Inflammatory macrophage (primary cell): ENCODE measurements around the gene C1orf105.
"Not testable (repeated sequence)": the region's sequence is repeated elsewhere in the genome, so short reads cannot be mapped to it uniquely, and the experiment has no call there.

Experiments
- DNase-seq, 2 donors: peaks; one replicate each; pipeline ENCODE4 v3.0.0-alpha.2; 2020 to 2022

C1orf105 gene

GRCh38 chr1:172429331-172430127 is 9.0 kb downstream of the C1orf105 start:
- peak; percentile 63 to 67 for DNase-seq

DNA sequence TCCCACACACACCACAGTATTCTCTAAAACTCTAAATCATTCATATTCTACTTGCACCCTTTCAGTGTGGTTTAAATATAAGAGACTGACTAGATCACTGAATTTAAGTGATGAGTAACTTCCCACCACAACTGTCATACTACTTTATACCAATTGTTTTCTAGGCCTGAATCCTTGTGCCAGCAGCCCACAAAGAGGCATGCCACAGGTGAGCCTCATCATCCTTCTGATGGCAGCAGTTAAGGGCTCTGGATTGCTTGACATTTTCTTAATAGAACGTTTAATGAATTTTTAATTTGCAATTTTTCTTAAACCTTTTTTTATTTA is 9.6 kb downstream of the C1orf105 start:
- DNase-seq: no peak

DNA sequence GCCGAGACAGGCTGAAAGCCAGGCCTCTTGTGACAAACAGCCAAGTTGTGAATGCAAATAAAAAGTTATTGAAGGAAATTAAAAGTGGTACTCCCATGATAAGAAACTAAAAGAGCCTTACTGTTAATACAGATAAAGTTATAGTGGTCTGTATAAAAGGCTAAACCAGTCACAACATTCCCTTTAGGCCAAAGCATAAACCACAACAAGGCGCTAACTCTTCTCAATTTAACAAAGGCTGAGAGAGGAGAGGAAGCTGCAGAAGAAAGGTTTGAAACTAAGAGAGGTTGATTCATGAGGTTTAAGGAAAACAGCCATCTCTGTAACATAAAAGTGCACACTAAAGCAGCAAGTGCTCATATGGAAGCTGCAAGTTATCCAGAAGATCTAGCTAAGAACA is 10.7 kb downstream of the C1orf105 start:
- no peak for DNase-seq

DNA sequence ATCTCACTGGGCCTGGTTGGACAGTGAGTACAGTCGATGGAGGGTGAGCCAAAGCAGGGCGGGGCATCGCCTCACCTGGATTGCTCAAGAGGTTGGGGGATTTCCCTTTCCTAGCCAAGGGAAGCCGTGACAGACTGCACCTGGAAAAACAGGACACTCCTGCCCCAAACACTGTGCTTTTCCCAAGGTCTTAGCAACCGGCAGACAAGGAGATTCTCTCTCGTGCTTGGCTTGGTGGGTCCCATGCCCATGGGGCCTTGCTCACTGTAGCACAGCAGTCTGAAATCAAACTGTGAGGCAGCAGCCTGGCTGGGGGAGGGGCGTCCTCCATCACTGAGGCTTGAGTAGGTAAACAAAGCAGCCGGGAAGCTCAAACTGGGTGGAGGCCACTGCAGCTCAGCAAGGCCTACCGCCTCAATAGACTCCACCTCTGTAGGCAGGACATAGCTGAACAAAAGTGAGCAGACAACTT is 11.3 kb downstream of the C1orf105 start:
- DNase-seq: no peak

DNA sequence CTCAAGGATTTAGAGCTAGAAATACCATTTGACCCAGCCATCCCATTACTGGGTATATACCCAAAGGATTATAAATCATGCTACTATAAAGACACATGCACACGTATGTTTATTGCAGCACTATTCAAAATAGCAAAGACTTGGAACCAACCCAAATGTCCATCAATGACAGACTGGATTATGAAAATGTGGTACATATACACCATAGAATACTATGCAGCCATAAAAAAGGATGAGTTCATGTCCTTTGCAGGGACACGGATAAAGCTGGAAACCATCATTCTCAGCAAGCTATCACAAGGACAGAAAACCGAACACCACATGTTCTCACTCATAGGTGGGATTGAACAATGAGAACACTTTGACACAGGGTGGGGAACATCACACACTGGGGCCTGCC is 16.7 kb downstream of the C1orf105 start:
- not testable (repeated sequence) for DNase-seq

GRCh38 chr1:172442404-172442803 is 21.9 kb downstream of the C1orf105 start:
- DNase-seq: no peak

GRCh38 chr1:172442843-172443565 is 22.5 kb downstream of the C1orf105 start:
- no peak for DNase-seq

DNA sequence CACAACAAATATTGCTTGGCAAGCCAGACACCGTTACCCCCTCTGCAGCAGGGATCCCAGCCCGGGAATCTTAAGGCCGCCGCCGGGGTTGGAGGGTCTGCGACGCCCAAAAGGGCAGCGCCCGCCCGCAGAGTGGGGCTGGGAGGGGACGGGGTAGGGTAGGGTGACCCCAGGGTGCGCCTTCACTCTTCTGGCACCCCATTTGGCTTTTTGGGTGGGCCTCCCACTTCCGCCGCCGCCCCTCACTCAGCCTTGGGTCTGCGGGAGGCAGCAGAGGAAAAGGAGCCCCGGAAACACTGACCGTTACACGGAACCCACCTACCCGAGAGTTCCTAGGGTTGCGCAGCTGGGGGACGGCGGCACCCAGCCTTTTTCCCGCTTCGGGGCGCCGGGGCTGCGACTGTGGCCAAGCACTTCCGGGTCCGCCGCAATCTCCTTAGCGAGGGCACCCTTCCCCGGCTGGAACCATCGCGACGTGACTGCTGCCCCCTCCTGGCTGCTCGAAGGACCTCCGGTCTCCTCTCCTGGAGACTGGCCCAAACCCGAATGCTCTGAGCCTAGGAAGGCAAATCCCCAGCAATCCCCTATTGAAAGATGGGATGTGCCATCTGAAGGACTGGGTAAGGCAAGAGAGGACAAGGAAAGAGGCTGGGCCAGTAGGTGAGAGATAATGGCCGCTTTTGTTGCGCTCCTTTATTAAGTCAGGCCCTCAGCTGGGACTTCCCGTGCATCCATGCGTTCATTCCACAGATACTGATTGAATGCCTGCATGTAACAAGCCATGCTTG is 23.4 kb downstream of the C1orf105 start, which contains the start of gene PIGC:
PIGC (minus strand) TSS at position 404 of the 788 bp plus-strand sequence. CDS start 1,447 bp downstream, outside the sequence.
- DNase-seq: peak; percentile 91 to 94

- DNase-seq: no peak
Observed at GRCh38 chr1:172446547-172446946, 26.1 kb downstream of the C1orf105 start.

GRCh38 chr1:172447641-172448040 is 27.2 kb downstream of the C1orf105 start:
- DNase-seq: peak; percentile 6 to 31

GRCh38 chr1:172448995-172449584 is 28.6 kb downstream of the C1orf105 start:
- no peak for DNase-seq

- DNase-seq: peak; percentile 84 to 89
Observed at GRCh38 chr1:172449585-172450523, 29.4 kb downstream of the C1orf105 start.

GRCh38 chr1:172450524-172450885 is 30.0 kb downstream of the C1orf105 start:
- no peak for DNase-seq

- no peak for DNase-seq
Observed at GRCh38 chr1:172451002-172451443, 30.5 kb downstream of the C1orf105 start.

GRCh38 chr1:172452536-172453152 is 32.2 kb downstream of the C1orf105 start:
- DNase-seq: no peak

- no peak for DNase-seq
Observed at GRCh38 chr1:172453153-172453545, 32.7 kb downstream of the C1orf105 start.

GRCh38 chr1:172453607-172454006 is 33.1 kb downstream of the C1orf105 start:
- DNase-seq: no peak

GRCh38 chr1:172455451-172455850 is 35.0 kb downstream of the C1orf105 start:
- DNase-seq: no peak

GRCh38 chr1:172456344-172456769 is 35.9 kb downstream of the C1orf105 start:
- no peak for DNase-seq

- DNase-seq: no peak
Observed at GRCh38 chr1:172457479-172458130, 37.1 kb downstream of the C1orf105 start.
